SK-N-SH (cell line): ENCODE measurements around the gene ITSN2. TPM values are rescaled to one million over a fixed set of nuclear protein-coding genes. Genes with fewer than 3 reads are reported as not detected.

Experiments
- CTCF ChIA-PET: fragments of 300-600, 350-600 bp; formaldehyde crosslinking; extraction: SDS; loops from one replicate; lab custom pipeline; 2021; lab: Yijun Ruan, JAX
- POLR2A ChIA-PET: fragments of 350-600 bp; sonication (Branson Sonifier 250); formaldehyde crosslinking; extraction: SDS; loops from one replicate; lab custom pipeline; 2020; ENCODE audit warnings: antibody characterized with exemption, inconsistent platforms; lab: Yijun Ruan, JAX
- DNase-seq: peaks from one replicate; pipeline ENCODE4 v3.0.0; 2012
- H2AFZ ChIP-seq: fragments of 200-600 bp; sonication (generic); 2 replicates; pipeline ENCODE4 v1.8.1; 2016; ENCODE audit warnings: antibody characterized with exemption, mild to moderate bottlenecking, low read depth
- H3F3A ChIP-seq: fragments of 200-600 bp; sonication (generic); replicated peaks from 2 replicates; pipeline ENCODE3; 2016; ENCODE audit warnings: antibody characterized with exemption, mild to moderate bottlenecking; ENCODE audit not compliant: insufficient read depth
- H3K27ac ChIP-seq, 2 experiments: fragments of 200-500 bp in 1 of 2; fragments of 200-600 bp in 1 of 2; sonication (Bioruptor generic) in 1 of 2; sonication (generic), shearing (Covaris generic) in 1 of 2; 2 replicates each; pipeline versions ENCODE4 v1.5.1 to v1.6.1; 2014 to 2016; ENCODE audit warnings: low read depth in 2 of 2, inconsistent platforms in 1 of 2, low read length in 1 of 2, mild to moderate bottlenecking in 1 of 2, mixed read lengths in 1 of 2
- H3K27me3 ChIP-seq: fragments of 200-600 bp; sonication (generic), shearing (Covaris generic); 2 replicates; pipeline ENCODE4 v1.6.1; 2016; ENCODE audit warnings: mixed run types; ENCODE audit not compliant: insufficient read depth
- H3K36me3 ChIP-seq, 2 experiments: fragments of 200-500 bp in 1 of 2; fragments of 200-600 bp in 1 of 2; sonication (Bioruptor generic) in 1 of 2; sonication (generic) in 1 of 2; replicated peaks in 1 of 2; 2 replicates each; pipeline versions ENCODE3 to v1.5.1; 2014 to 2016; ENCODE audit warnings: low read length in 1 of 2, mild to moderate bottlenecking in 1 of 2; ENCODE audit not compliant: insufficient read depth in 2 of 2, control insufficient read depth in 1 of 2
- H3K4me1 ChIP-seq, 2 experiments: fragments of 200-500 bp in 1 of 2; fragments of 200-600 bp in 1 of 2; sonication (Bioruptor generic) in 1 of 2; sonication (generic), shearing (Covaris generic) in 1 of 2; 2 replicates each; pipeline versions ENCODE4 v1.5.1 to v1.6.1; 2014 to 2016; ENCODE audit warnings: low read depth in 1 of 2, low read length in 1 of 2, mixed run types in 1 of 2; ENCODE audit not compliant: insufficient read depth in 2 of 2, control insufficient read depth in 1 of 2
- H3K4me2 ChIP-seq: fragments of 200-600 bp; sonication (generic), shearing (Covaris generic); 2 replicates; pipeline ENCODE4 v1.6.1; 2017; ENCODE audit warnings: mixed run types
- H3K4me3 ChIP-seq, 2 experiments: fragments of 200-500 bp in 1 of 2; fragments of 200-600 bp in 1 of 2; sonication (Bioruptor generic) in 1 of 2; sonication (generic), shearing (Covaris generic) in 1 of 2; 2 replicates each; pipeline versions ENCODE4 v1.5.1 to v1.8.1; 2014 to 2016; ENCODE audit warnings: low read depth in 2 of 2, inconsistent platforms in 1 of 2, low read length in 1 of 2, mild to moderate bottlenecking in 1 of 2, mixed read lengths in 1 of 2, moderate library complexity in 1 of 2
- H3K79me2 ChIP-seq: fragments of 200-600 bp; sonication (generic); 2 replicates; pipeline ENCODE4 v1.8.1; 2017; ENCODE audit warnings: mild to moderate bottlenecking; ENCODE audit not compliant: insufficient read depth
- H3K9ac ChIP-seq: fragments of 200-600 bp; sonication (generic); 2 replicates; pipeline ENCODE4 v1.6.1; 2017; ENCODE audit warnings: mixed run types
- H3K9me2 ChIP-seq: fragments of 200-600 bp; sonication (generic); 2 replicates; pipeline ENCODE4 v1.6.1; 2017; ENCODE audit warnings: mixed run types
- H3K9me3 ChIP-seq: fragments of 200-600 bp; sonication (generic); 2 replicates; pipeline ENCODE4 v1.6.1; 2017; ENCODE audit warnings: mixed run types, mild to moderate bottlenecking, moderate library complexity
- H4K20me1 ChIP-seq: fragments of 200-600 bp; sonication (generic); 2 replicates; pipeline ENCODE4 v1.6.1; 2017; ENCODE audit warnings: mild to moderate bottlenecking, mixed run types; ENCODE audit not compliant: insufficient read depth
- CHD2 ChIP-seq: fragments of 150-350 bp; IDR thresholded peaks from 2 replicates; pipeline ENCODE4 v1.6.1; 2018; ENCODE audit warnings: low read length; ENCODE audit not compliant: partially characterized antibody
- CTCF ChIP-seq: fragments of 200-600 bp; sonication (generic); IDR thresholded peaks from 2 replicates; pipeline ENCODE4 v1.6.1; 2017; ENCODE audit warnings: antibody characterized with exemption, mild to moderate bottlenecking, moderate library complexity
- EP300 ChIP-seq, 2 experiments: IDR thresholded peaks; 2 replicates each; pipeline versions ENCODE4 v1.4.0 to v1.6.1; 2012; ENCODE audit warnings: borderline replicate concordance in 1 of 2, low read depth in 1 of 2, low read length in 1 of 2
- EZH2phosphoT487 ChIP-seq: fragments of 200-600 bp; sonication (generic); IDR thresholded peaks from 2 replicates; pipeline ENCODE4 v1.6.1; 2017; ENCODE audit warnings: low read depth, mixed run types, mild to moderate bottlenecking, antibody characterized with exemption, moderate library complexity, borderline replicate concordance
- FOSL2 ChIP-seq: IDR thresholded peaks from 2 replicates; pipeline ENCODE4 v1.4.0; 2012; ENCODE audit warnings: low read depth, mild to moderate bottlenecking, moderate library complexity, borderline replicate concordance
- FOXJ3 ChIP-seq: sonication (generic); formaldehyde crosslinking; IDR thresholded peaks from 2 replicates; pipeline ENCODE4 v1.5.1; 2020; ENCODE audit warnings: mild to moderate bottlenecking, missing genetic modification reagents
- FOXM1 ChIP-seq: IDR thresholded peaks from 2 replicates; pipeline ENCODE4 v1.4.0; 2012; ENCODE audit warnings: low read depth, mild to moderate bottlenecking
- GABPA ChIP-seq: IDR thresholded peaks from 2 replicates; pipeline ENCODE4 v1.4.0; 2012; ENCODE audit warnings: low read depth, mild to moderate bottlenecking
- MEF2A ChIP-seq: IDR thresholded peaks from 2 replicates; pipeline ENCODE4 v1.4.0; 2012; ENCODE audit warnings: low read depth, borderline replicate concordance
- MXI1 ChIP-seq: IDR thresholded peaks from 2 replicates; pipeline ENCODE4 v1.6.1; 2012; ENCODE audit warnings: mild to moderate bottlenecking, low read depth, low read length, improper control_type of control experiment
- PBX3 ChIP-seq: IDR thresholded peaks from 2 replicates; pipeline ENCODE4; 2012
- RCOR1 ChIP-seq: fragments of 150-350 bp; IDR thresholded peaks from 2 replicates; pipeline ENCODE4 v1.6.1; 2017; ENCODE audit warnings: antibody characterized with exemption, low read length
- RXRA ChIP-seq: IDR thresholded peaks from 2 replicates; pipeline ENCODE4 v1.4.0; 2012; ENCODE audit warnings: low read depth, mild to moderate bottlenecking, borderline replicate concordance
- TAF1 ChIP-seq: IDR thresholded peaks from 2 replicates; pipeline ENCODE4 v1.6.1; 2012; ENCODE audit warnings: low read depth, mild to moderate bottlenecking, low read length, moderate library complexity, borderline replicate concordance
- USF1 ChIP-seq: IDR thresholded peaks from 2 replicates; pipeline ENCODE4 v1.4.0; 2012; ENCODE audit warnings: low read depth, borderline replicate concordance
- USF2 ChIP-seq: fragments of 150-350 bp; IDR thresholded peaks from 2 replicates; pipeline ENCODE4 v1.6.1; 2017; ENCODE audit warnings: antibody characterized with exemption, low read length, low read depth, borderline replicate concordance
- YY1 ChIP-seq: IDR thresholded peaks from 2 replicates; pipeline ENCODE4 v1.4.0; 2012; ENCODE audit warnings: low read depth, mild to moderate bottlenecking
- ZBTB33 ChIP-seq: IDR thresholded peaks from 2 replicates; pipeline ENCODE4 v1.4.0; 2012; ENCODE audit warnings: low read depth, borderline replicate concordance
- WGBS: methylation state at CpG from one replicate; pipeline ENCODE4 v1.1.6; 2017; ENCODE audit warnings: low lambda C conversion rate; 5-methylcytosine and 5-hydroxymethylcytosine counted together
- polyA plus RNA-seq, 3 experiments: library from polyadenylated mRNA; depleted of rRNA; stranded (reverse); fragments of >200 nt; gene quantifications; 2 replicates each; pipeline ENCODE4 v1.2.3, GENCODE V29; 2012

The ITSN2 gene
- polyA plus RNA-seq, 1 of the 3 experiments (the other 2 are of a cell fraction), result 11.9 TPM

GRCh38 chr2:24272907-24273306 is 87.4 kb downstream of the ITSN2 start:
- no peaks in the 10 kb centered on the region for H3K27me3 ChIP-seq
- ChIA-PET POLR2A (no interaction called here), CTCF (interaction anchor here (1.7 kb wide), 1 partner anchor 11 kb away, joined by 4 read pairs; no protein-coding TSS in a partner anchor)
- H3K4me2 ChIP-seq, result no peak overlapping the region
- no peak overlapping the region for H3K4me3 ChIP-seq
- H3K79me2 ChIP-seq, result no peaks in the 10 kb centered on the region
- WGBS, result 91% methylated on average over 2 of the region's 2 CpGs
- no peak for DNase-seq
- H3F3A ChIP-seq, result no peaks in the 10 kb centered on the region
- no peak overlapping the region for H3K9ac ChIP-seq
- TF ChIP-seq FOSL2 (no peak), ZBTB33 (no peak), MEF2A (no peak), YY1 (no peak), MXI1 (no peak), RCOR1 (no peak), CHD2 (no peak), EP300 (IDR thresholded peaks at IDR 0.05; ENCODE audit: borderline replicate concordance in 1 of 2, low read depth in 1 of 2, low read length in 1 of 2) (no peak), EZH2phosphoT487 (no peak), USF1 (no peak), PBX3 (no peak), TAF1 (no peak), USF2 (no peak), RXRA (no peak), GABPA (no peak), FOXM1 (no peak), CTCF (no peak), FOXJ3 (CRISPR knock-in tag) (no peak)
- H3K9me2 ChIP-seq, result no peaks in the 10 kb centered on the region
- H3K4me1 ChIP-seq, result no peaks in the 10 kb centered on the region
- no peak overlapping the region for H2AFZ ChIP-seq
- no peaks in the 10 kb centered on the region for H3K9me3 ChIP-seq
- no peaks in the 10 kb centered on the region for H4K20me1 ChIP-seq
- H3K36me3 ChIP-seq, result peaks cover 38 to 58% of the 10 kb centered on the region in 2 experiments
- H3K27ac ChIP-seq, result no peak overlapping the region
